HG03521 (cell line): ENCODE data around the gene PLA2G12A.

Experiments
- ATAC-seq: cut with Tn5 transposase; IDR thresholded peaks from one replicate; pipeline ENCODE4 v1.9.1; 2021; ENCODE audit warnings: mild to moderate bottlenecking, moderate library complexity; ENCODE audit not compliant: unreplicated experiment

Gene PLA2G12A

GRCh38 chr4:109729718-109730618, at the start of gene PLA2G12A:
PLA2G12A (minus strand) TSS chr4:109730070; CDS start chr4:109729809, 261 bp downstream.
- ATAC-seq, result peak; percentile 88

GRCh38 chr4:109764789-109765402, 35.0 kb upstream of the PLA2G12A start:
- no peak for ATAC-seq

- ATAC-seq, result no peak
Measured at GRCh38 chr4:109764376-109764775, 34.5 kb upstream of the PLA2G12A start.

DNA sequence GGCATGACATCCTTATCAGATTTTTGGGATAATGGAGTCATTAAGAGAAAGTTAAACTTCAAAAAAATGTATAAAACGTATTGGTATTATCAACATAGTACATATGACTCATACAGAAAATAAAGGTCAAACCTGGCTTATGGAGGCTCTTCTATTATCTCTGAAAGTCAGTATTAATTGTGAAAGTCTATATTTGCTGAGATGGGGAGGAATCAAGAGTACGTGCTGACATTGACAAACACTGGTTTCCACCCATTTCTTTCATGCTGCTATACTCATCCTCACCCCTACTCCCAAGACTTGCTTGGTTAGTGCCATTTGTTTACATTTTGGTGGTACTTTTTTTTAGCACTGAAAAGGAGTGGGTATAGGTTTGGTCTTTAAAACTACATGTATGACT, 30.8 kb upstream of the PLA2G12A start:
- no peak for ATAC-seq

DNA sequence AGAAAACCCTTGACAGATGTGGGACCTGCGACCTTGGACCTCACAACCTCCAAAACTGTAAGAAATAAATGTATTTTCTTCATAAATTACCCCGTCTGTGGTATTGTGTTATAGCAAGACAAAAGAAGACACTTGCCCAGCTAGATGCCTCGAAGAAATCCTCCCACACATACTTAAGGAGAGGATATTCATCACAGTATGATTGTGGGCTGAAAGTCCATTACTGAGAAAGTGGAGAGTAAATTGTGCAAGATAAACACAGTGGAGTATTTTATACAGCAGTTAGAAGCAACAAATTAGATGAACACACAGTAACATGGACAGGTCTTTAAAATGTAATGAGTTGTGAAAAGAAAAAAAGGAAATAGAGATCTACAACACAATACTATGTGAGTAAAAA, 25.8 kb upstream of the PLA2G12A start:
- no peak for ATAC-seq

GRCh38 chr4:109754093-109754857, 24.4 kb upstream of the PLA2G12A start:
- no peak for ATAC-seq

- no peak for ATAC-seq
Measured at GRCh38 chr4:109752525-109752924, 22.7 kb upstream of the PLA2G12A start.

- ATAC-seq, result no peak
Measured at GRCh38 chr4:109751852-109752251, 22.0 kb upstream of the PLA2G12A start.

DNA sequence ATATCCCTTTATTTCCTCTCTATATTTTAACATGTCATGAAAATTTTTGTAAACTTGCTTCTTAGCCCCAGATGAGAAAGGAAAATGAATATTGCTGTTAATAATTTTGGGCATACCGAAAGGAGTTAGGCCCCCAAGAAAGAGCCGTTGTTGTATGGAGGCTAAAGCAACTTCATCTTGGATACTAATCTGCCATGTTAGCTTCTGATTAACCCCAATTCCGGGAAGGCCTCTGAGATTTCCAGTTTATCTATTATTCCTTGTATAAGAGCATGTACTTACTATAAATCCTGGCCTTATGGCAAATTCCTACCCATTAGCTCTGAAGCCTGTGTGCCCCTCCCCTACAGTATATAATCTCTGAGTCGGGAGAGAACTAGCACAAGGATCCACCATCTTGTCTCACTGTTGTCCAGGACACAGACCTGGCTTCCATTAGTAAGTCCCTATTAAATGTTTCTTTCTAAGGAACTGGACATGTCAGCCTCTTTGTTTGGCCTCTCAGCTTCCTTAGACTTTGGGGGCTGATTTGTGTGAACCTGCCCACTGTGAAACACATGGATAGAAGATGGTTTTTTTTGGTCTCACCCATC, 20.9 kb upstream of the PLA2G12A start:
- ATAC-seq, result no peak

DNA sequence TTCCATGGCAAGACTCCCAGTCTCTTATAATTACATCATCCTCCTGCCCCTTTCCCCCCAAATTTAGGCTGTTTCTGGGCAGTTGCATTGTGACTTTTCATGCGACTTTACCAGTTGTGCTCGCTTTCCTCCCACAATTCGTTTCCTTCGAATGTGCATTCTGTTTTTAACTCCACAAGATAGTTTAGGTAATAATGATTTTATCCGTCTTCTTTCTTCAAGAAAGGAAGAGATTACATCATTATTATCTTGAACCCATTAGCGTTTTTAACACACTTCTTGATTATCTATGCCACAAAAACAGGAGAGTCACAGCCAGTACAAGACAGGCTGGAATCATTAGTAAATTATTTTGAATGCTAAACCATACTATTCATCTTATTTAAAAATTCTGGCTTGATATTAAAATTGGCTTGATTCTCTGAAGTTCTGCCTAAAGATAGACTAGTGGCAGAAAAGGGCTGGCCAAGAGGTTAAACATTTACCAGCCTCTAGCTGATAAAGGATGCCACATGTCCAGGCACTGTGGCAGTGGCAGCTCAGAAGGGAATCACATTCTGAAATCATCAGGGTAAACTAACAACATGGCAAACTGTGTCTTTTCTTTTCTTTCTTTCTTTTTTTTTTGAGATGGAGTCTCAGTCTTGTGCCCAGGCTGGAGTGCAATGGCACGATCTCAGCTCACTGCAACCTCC, 19.7 kb upstream of the PLA2G12A start:
- no peak for ATAC-seq

DNA sequence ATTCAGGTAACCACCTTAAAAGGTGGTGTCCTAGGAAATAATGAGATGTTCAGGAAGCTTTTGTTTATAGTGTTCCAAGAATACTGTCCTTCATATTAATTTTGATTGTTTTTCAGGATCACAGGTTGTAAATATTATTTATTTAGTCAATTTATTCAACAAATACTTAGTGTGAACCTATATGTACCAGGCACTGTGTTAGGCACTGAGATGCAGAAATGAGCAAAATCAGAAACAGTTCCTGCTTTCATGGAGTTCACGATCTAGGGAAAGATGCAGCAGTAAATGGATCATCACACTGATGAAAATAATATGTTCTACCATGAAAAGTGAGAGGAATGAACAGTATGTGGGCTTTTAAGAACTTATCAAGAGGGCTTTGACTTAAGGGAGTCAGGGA, 18.2 kb upstream of the PLA2G12A start:
- ATAC-seq, result no peak

- no peak for ATAC-seq
Measured at GRCh38 chr4:109746728-109747127, 16.9 kb upstream of the PLA2G12A start.

DNA sequence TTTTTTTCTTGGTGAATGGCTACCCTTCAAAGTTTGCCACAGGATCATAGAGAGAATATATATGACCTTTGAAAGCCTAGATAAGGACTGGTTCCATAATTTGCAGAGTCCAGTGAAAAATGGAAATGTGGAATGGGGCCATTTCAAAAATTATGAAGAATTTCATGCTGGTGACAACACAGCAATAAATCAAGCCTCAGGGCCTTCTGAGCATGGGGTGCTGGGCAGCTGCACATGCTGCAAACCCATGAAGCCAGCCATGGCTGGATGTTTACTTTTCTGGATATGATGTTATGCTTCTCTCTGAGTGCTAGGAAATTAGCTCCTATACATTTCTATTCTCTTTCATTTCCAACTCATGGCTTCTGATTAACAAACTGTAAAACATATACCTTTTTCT, 16.0 kb upstream of the PLA2G12A start:
- ATAC-seq, result no peak

DNA sequence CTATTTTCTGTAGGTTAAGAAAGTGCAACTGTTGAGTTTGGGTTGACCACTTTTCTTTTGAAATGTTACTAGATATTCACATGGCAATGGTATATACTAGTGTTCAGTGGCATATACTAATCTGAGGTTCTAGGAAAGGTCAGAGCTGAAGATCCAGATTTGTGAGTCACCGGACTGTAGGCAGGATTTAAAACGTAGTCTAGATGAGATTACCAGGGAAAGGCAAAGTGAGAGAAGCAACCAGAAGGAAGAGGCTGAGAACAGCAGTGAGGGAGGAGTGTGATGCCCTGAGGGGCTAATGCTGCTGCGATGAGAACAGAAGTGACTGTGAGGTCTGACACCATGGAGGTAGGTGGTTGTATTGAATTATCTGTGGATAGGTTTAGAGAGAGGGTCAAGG, 9.7 kb upstream of the PLA2G12A start:
- no peak for ATAC-seq

- no peak for ATAC-seq
Measured at GRCh38 chr4:109738104-109738872, 8.4 kb upstream of the PLA2G12A start.

GRCh38 chr4:109735566-109736365, 5.9 kb upstream of the PLA2G12A start:
- ATAC-seq, result no peak

- ATAC-seq, result no peak
Measured at GRCh38 chr4:109733728-109734127, 3.9 kb upstream of the PLA2G12A start.

GRCh38 chr4:109730619-109731545, 1.0 kb upstream of the PLA2G12A start:
- ATAC-seq, result no peak
